H7 (cell line): ENCODE measurements around the gene MYMK. TPM values are rescaled to one million over a fixed set of nuclear protein-coding genes. Genes with fewer than 3 reads are reported as not detected.
A peak's percentile ranks its signal among the peaks of the same experiment; 100 is the strongest.
"Not testable (repeated sequence)": the region's sequence is repeated elsewhere in the genome, so short reads cannot be mapped to it uniquely, and the experiment has no call there.

Experiments used
- DNase-seq: peaks from one replicate; pipeline ENCODE4 v3.0.0; 2012
- H3K27me3 ChIP-seq: 2 replicates; pipeline ENCODE4 v1.6.0; 2011; ENCODE audit warnings: mild to moderate bottlenecking, low read length; ENCODE audit not compliant: control insufficient read depth, insufficient read depth
- H3K36me3 ChIP-seq: replicated peaks from 2 replicates; pipeline ENCODE4 v1.5.1; 2011; ENCODE audit warnings: low read length; ENCODE audit not compliant: control insufficient read depth, insufficient read depth
- H3K4me3 ChIP-seq: 2 replicates; pipeline ENCODE4 v1.5.1; 2011; ENCODE audit warnings: low read depth, mild to moderate bottlenecking, control low read depth, low read length, moderate library complexity; ENCODE audit not compliant: insufficient read depth
- total RNA-seq: library from RNA; depleted of rRNA; stranded (reverse); fragments of >200 nt; shearing (Covaris generic); gene quantifications from 2 replicates; pipeline ENCODE4 v1.2.3, GENCODE V29; 2014; rRNA removed

MYMK gene, protein sequence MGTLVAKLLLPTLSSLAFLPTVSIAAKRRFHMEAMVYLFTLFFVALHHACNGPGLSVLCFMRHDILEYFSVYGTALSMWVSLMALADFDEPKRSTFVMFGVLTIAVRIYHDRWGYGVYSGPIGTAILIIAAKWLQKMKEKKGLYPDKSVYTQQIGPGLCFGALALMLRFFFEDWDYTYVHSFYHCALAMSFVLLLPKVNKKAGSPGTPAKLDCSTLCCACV
- total RNA-seq = not detected in 2 replicates

DNA sequence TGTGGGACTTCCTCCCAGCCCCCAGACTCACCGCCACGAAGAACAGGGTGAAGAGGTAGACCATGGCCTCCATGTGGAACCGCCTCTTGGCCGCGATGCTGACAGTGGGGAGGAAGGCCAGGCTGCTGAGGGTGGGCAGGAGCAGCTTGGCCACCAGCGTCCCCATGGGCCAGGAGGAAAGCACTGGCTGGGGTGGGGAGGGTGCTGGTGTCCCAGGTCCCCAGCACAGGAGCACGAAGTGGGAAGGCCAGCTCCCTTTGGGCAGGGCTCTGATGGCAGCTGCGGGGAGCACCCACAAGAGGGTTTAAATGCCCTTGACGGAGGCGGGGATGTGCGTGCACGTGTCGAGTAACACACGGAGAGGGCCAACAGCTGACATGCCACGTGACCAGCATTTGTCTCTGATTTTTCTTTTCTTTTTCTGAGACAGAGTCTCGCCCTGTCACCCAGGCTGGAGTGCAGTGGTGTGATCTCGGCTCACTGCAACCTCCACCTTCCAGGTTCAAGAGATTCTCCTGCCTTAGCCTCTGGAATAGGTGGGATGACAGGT, at the start of gene MYMK:
TSS of gene MYMK (minus strand) at position 281 of the 550 bp plus-strand sequence. CDS start at position 166, 115 bp downstream.
- H3K27me3 ChIP-seq = no peaks in the 10 kb centered on the region
- no peak for DNase-seq
- no peaks in the 10 kb centered on the region for H3K36me3 ChIP-seq
- no peak within 1 kb of the TSS for H3K4me3 ChIP-seq

- DNase-seq = no peak
- H3K27me3 ChIP-seq = no peaks in the 10 kb centered on the region
- H3K4me3 ChIP-seq = no peak overlapping the region
- no peaks in the 10 kb centered on the region for H3K36me3 ChIP-seq
Observed at GRCh38 chr9:133573791-133574515, 49.2 kb upstream of the MYMK start.

GRCh38 chr9:133572821-133573361, 48.1 kb upstream of the MYMK start:
- Histone ChIP-seq H3K27me3 (no peaks in the 10 kb centered on the region), H3K4me3 (no peak overlapping the region), H3K36me3 (no peaks in the 10 kb centered on the region)
- DNase-seq = no peak

GRCh38 chr9:133571896-133572595, 47.3 kb upstream of the MYMK start:
- DNase-seq = no peak
- Histone ChIP-seq H3K36me3 (no peaks in the 10 kb centered on the region), H3K27me3 (no peaks in the 10 kb centered on the region), H3K4me3 (no peak overlapping the region)

DNA sequence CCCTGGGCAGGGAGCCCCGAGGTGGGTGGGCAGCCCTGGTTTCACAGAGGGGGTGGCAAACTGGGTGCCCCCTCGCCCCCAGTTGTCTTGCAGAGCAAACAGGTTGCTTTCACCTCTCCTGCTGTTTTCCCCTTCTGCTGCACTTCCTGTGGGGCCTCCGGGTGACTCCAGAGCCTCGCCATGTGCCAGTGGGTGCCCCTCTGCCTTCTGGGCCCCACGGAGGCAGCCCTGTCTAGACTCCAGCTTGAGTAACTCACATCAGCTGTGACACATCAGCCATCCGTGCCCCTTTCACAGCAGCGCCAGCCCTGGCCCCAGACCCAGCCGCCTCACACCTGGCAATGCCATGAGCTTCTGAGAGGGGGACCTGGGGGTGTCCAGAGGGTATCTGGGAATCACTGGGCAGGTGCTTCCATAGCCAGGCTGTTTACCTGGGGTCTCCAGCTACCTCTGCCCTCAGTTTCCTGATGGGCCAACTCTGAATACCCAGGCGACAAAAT, 46.7 kb upstream of the MYMK start:
- Histone ChIP-seq H3K27me3 (no peaks in the 10 kb centered on the region), H3K36me3 (no peaks in the 10 kb centered on the region), H3K4me3 (no peak overlapping the region)
- no peak for DNase-seq

DNA sequence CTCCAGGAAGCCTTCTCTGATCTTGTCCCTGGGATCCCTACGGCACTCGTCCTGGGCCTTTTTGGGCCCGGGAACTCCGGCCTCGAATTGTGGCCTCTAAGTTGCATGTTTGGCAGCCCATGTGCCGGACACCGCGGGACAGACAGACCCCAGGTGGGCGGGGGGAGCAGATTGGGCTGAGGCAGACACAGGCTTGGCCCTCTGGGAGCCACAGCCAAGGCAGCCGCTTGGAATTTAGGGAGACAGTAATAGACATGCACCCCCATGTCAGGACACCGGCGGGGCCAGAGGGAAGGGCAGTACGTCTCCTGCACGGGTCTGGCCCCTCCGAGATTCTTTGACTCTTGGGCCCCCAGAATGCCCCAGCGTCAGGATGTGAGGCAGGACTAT, 45.9 kb upstream of the MYMK start:
- H3K4me3 ChIP-seq = no peak overlapping the region
- no peak for DNase-seq
- no peaks in the 10 kb centered on the region for H3K27me3 ChIP-seq
- H3K36me3 ChIP-seq = no peaks in the 10 kb centered on the region

- no peaks in the 10 kb centered on the region for H3K36me3 ChIP-seq
- H3K4me3 ChIP-seq = no peak overlapping the region
- H3K27me3 ChIP-seq = no peaks in the 10 kb centered on the region
- DNase-seq = peak; percentile 57
Observed at GRCh38 chr9:133569891-133570690, 45.3 kb upstream of the MYMK start.

GRCh38 chr9:133569121-133569785, 44.5 kb upstream of the MYMK start:
- no peaks in the 10 kb centered on the region for H3K36me3 ChIP-seq
- H3K27me3 ChIP-seq = no peaks in the 10 kb centered on the region; the same call in 1 of the 2 replicates
- H3K4me3 ChIP-seq = no peak overlapping the region
- DNase-seq = no peak

- no peak for DNase-seq
- Histone ChIP-seq H3K36me3 (no peaks in the 10 kb centered on the region), H3K4me3 (no peak overlapping the region), H3K27me3 (no peaks in the 10 kb centered on the region; the same call in 1 of the 2 replicates)
Observed at GRCh38 chr9:133568186-133568585, 43.4 kb upstream of the MYMK start.

DNA sequence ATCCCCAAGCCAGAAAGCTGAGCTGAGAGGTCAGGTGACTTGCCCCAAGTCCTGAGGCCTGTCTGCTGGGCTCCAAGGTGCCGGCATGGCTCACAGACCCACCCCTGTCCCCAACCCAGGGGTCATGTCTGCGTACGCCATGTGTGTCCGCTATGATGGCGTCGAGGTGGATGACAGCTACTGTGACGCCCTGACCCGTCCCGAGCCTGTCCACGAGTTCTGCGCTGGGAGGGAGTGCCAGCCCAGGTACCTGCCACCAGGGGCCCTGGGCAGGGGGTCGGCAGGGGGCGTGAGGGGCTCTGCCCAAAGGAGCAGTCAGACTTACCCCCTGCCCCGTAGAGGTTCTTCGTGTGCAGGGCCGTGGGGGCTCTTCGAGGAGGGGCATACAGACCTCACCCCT, 42.1 kb upstream of the MYMK start:
- Histone ChIP-seq H3K36me3 (no peaks in the 10 kb centered on the region), H3K27me3 (no peaks in the 10 kb centered on the region; the same call in 1 of the 2 replicates), H3K4me3 (no peak overlapping the region)
- no peak for DNase-seq

GRCh38 chr9:133566382-133566781, 41.6 kb upstream of the MYMK start:
- Histone ChIP-seq H3K4me3 (no peak overlapping the region), H3K36me3 (no peaks in the 10 kb centered on the region), H3K27me3 (no peaks in the 10 kb centered on the region; the same call in 1 of the 2 replicates)
- no peak for DNase-seq

DNA sequence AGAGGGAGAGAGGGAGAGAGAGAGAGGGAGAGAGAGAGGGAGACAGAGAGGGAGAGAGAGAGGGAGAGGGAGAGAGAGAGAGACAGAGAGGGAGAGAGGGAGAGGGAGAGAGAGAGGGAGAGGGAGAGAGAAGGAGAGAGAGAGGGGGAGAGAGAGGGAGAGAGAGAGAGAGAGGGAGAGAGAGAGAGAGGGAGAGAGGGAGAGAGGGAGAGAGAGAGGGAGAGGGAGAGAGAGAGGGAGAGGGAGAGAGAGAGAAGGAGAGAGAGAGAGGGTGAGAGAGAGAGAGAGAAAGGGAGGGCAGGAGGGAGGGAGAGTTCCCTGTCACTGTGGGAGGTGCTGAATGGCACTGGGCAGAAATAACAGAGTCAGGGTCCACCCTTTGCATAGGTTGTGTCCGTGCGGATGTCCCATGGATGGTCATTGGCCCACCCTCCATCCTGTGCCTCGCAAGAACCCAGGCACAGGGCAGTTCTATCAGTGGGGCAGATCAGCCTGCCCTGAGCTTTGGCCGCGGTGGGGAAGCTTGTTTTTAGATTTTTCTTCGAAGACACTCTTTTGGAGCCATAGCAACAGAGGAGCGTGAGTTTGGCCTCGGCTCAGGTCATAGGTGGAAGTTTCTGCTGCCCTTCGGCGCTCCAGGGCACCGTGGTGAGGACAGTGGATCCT, 39.8 kb upstream of the MYMK start:
- H3K27me3 ChIP-seq = no peaks in the 10 kb centered on the region; the same call in 1 of the 2 replicates
- DNase-seq = no peak
- H3K36me3 ChIP-seq = no peaks in the 10 kb centered on the region
- H3K4me3 ChIP-seq = no peak overlapping the region

- H3K36me3 ChIP-seq, H3K27me3 ChIP-seq, H3K4me3 ChIP-seq, DNase-seq: not testable (repeated sequence)
Observed at GRCh38 chr9:133563814-133564213, 39.1 kb upstream of the MYMK start.
